HepG2 (cell line): ENCODE data around the gene SND1. TPM values are rescaled to one million over a fixed set of nuclear protein-coding genes. Genes with fewer than 3 reads are reported as not detected.

Source experiments
- ATAC-seq: fragments of 200-7000 bp; cut with Tn5 transposase; 3 replicates; pipeline ENCODE4 v1.9.1; 2020; ENCODE audit warnings: mild to moderate bottlenecking, moderate library complexity
- BruUV-seq: library from RNA; stranded (reverse); fragments of 400-500 nt; replicated peaks from 2 replicates; lab custom pipeline; 2021; lab: Mats Ljungman, UMichigan
- CTCF ChIA-PET: fragments of 300-600 bp; formaldehyde crosslinking; extraction: SDS; loops from one replicate; lab custom pipeline; 2021; ENCODE audit warnings: low total read pairs, inconsistent platforms, low intra/inter-chr PET ratio; lab: Yijun Ruan, JAX
- POLR2A ChIA-PET: fragments of 350-600 bp; sonication (Branson Sonifier 250); formaldehyde crosslinking; loops from one replicate; lab custom pipeline; 2020; ENCODE audit warnings: antibody characterized with exemption, inconsistent platforms; lab: Yijun Ruan, JAX
- DNase-seq: peaks from one replicate; pipeline ENCODE4 v3.0.0-alpha.2; 2015; ENCODE audit warnings: low spot score
- FAIRE-seq: peaks from 3 replicates; lab custom pipeline; 2011; peaks lifted over from hg19 to GRCh38; lab: Jason Lieb, UNC
- H2AFZ ChIP-seq: one replicate; pipeline ENCODE4 v1.6.1; 2011; ENCODE audit warnings: low read length, inconsistent platforms
- H3K27ac ChIP-seq: fragments of 300-600 bp; 3 replicates; pipeline ENCODE4 v1.8.0; 2011; ENCODE audit warnings: mixed run types, mild to moderate bottlenecking, mixed read lengths, low read length, inconsistent platforms; ENCODE audit not compliant: insufficient read depth; ENCODE audit errors: extremely low read length
- H3K27me3 ChIP-seq, 2 experiments: fragments of 200-600 bp in 1 of 2; 2 replicates in 1 of 2; 3 replicates in 1 of 2; pipeline versions ENCODE4 v1.6.0 to v1.8.0; 2011; ENCODE audit warnings: low read length in 2 of 2, mild to moderate bottlenecking in 2 of 2, moderate library complexity in 2 of 2, inconsistent platforms in 1 of 2; ENCODE audit not compliant: insufficient read depth in 2 of 2, control insufficient read depth in 1 of 2
- H3K36me3 ChIP-seq, 2 experiments: fragments of 200-600 bp in 1 of 2; replicated peaks in 1 of 2; 2 replicates in 1 of 2; 3 replicates in 1 of 2; pipeline versions ENCODE4 v1.5.1 to v1.8.0; 2011; ENCODE audit warnings: low read length in 2 of 2, inconsistent platforms in 1 of 2; ENCODE audit not compliant: insufficient read depth in 2 of 2, control insufficient read depth in 1 of 2
- H3K4me1 ChIP-seq: 2 replicates; pipeline ENCODE4 v1.5.1; 2012; ENCODE audit warnings: low read length, inconsistent platforms; ENCODE audit not compliant: insufficient read depth
- H3K4me2 ChIP-seq: 2 replicates; pipeline ENCODE4 v1.6.0; 2011; ENCODE audit warnings: low read depth, low read length, inconsistent platforms
- H3K4me3 ChIP-seq, 3 experiments: fragments of 200-600 bp in 1 of 3; sonication (generic), shearing (Covaris generic) in 1 of 3; replicated peaks in 1 of 3; 2 replicates each; pipeline ENCODE4 v1.5.1; 2011 to 2016; ENCODE audit warnings: low read length in 3 of 3, inconsistent platforms in 2 of 3, low read depth in 2 of 3, mild to moderate bottlenecking in 2 of 3, control low read depth in 1 of 3, mixed read lengths in 1 of 3; ENCODE audit not compliant: insufficient read depth in 1 of 3
- H3K79me2 ChIP-seq: one replicate; pipeline ENCODE4 v1.6.1; 2011; ENCODE audit warnings: low read length, inconsistent platforms; ENCODE audit not compliant: insufficient read depth
- H3K9ac ChIP-seq: 2 replicates; pipeline ENCODE4 v1.6.0; 2011; ENCODE audit warnings: mild to moderate bottlenecking, low read depth, low read length, inconsistent platforms; ENCODE audit not compliant: insufficient read depth
- H3K9me3 ChIP-seq: 2 replicates; pipeline ENCODE4 v1.5.1; 2012; ENCODE audit warnings: mild to moderate bottlenecking, low read length
- H4K20me1 ChIP-seq: 2 replicates; pipeline ENCODE4 v1.6.0; 2011; ENCODE audit warnings: inconsistent platforms, mild to moderate bottlenecking, low read length, moderate library complexity; ENCODE audit not compliant: insufficient read depth
- HOXA5 ChIP-seq: sonication (generic); formaldehyde crosslinking; IDR thresholded peaks from 2 replicates; pipeline ENCODE4 v1.4.0; 2020; ENCODE audit warnings: missing genetic modification reagents
- LCORL ChIP-seq, 2 experiments: fragments of 450-650 bp in 1 of 2; sonication (generic) in 1 of 2; formaldehyde crosslinking in 1 of 2; IDR thresholded peaks; 2 replicates each; pipeline versions ENCODE4 v1.5.0 to v1.6.1; 2017 to 2020; ENCODE audit warnings: antibody characterized with exemption in 1 of 2, missing genetic modification reagents in 1 of 2
- SMAD1 ChIP-seq: sonication (generic); formaldehyde crosslinking; IDR thresholded peaks from 2 replicates; pipeline ENCODE4 v1.4.0; 2020; ENCODE audit warnings: missing genetic modification reagents, low read depth, mild to moderate bottlenecking, borderline replicate concordance
- STAG1 ChIP-seq: sonication (generic); formaldehyde crosslinking; IDR thresholded peaks from 2 replicates; pipeline ENCODE4 v1.4.0; 2020; ENCODE audit warnings: missing genetic modification reagents
- TAF15 ChIP-seq: fragments of 200-400 bp; formaldehyde crosslinking; IDR thresholded peaks from one replicate; pipeline ENCODE4 v1.6.1; 2018; ENCODE audit warnings: mild to moderate bottlenecking, low read depth, low read length; ENCODE audit not compliant: poor library complexity, severe bottlenecking
- ZNF101 ChIP-seq: sonication (generic); formaldehyde crosslinking; IDR thresholded peaks from 2 replicates; pipeline ENCODE4 v1.4.0; 2020; ENCODE audit warnings: mild to moderate bottlenecking, low read depth, missing genetic modification reagents, borderline replicate concordance
- ZNF577 ChIP-seq: sonication (generic); formaldehyde crosslinking; IDR thresholded peaks from 2 replicates; pipeline ENCODE4 v1.4.0; 2020; ENCODE audit warnings: mild to moderate bottlenecking, low read depth, missing genetic modification reagents, borderline replicate concordance
- ZNF816 ChIP-seq: sonication (generic); formaldehyde crosslinking; IDR thresholded peaks from 2 replicates; pipeline ENCODE4 v1.8.0; 2022; ENCODE audit warnings: missing genetic modification reagents, mild to moderate bottlenecking, borderline replicate concordance
- WGBS: methylation state at CpG from one replicate; pipeline ENCODE4 v1.1.6; 2017; ENCODE audit warnings: low lambda C conversion rate; 5-methylcytosine and 5-hydroxymethylcytosine counted together
- in situ Hi-C: cut with HindIII; loops from 2 replicates; pipeline ENCODE4 v1.10.0; 2017; ENCODE audit warnings: low pct_unique_long_range_greater_than_20kb; ENCODE audit not compliant: extremely low pct_ligation_motif_present
- intact Hi-C: fragments of 100-400 bp; cut with micrococcal nuclease; formaldehyde crosslinking; loops from one replicate; pipeline ENCODE4 v1.10.0; 2022; ENCODE audit not compliant: unreplicated experiment
- polyA plus RNA-seq, 8 experiments: library from polyadenylated mRNA; depleted of rRNA in 3 of 8; stranded (reverse) in 7 of 8; unstranded in 1 of 8; fragments of >200 nt; fragmentation: Illumina TruSeq in 4 of 8; extraction: Trizol in 4 of 8; gene quantifications; 2 replicates each; pipeline versions ENCODE4 v1.2.1 to v1.2.3, GENCODE V29; 2011 to 2016; ENCODE audit warnings: low read depth in 4 of 8, missing spikeins in 1 of 8, mixed read lengths in 1 of 8; ENCODE audit not compliant: insufficient read depth in 1 of 8
- total RNA-seq, 5 experiments: library from RNA; depleted of rRNA; stranded (reverse); fragments of >200 nt; fragmentation: Illumina TruSeq; extraction: Trizol; gene quantifications; 2 replicates each; pipeline ENCODE4 v1.2.3, GENCODE V29; 2016; ENCODE audit warnings: low read depth in 1 of 5
- TF ChIP-seq, protein P1 (sequence below): sonication (generic); formaldehyde crosslinking; IDR thresholded peaks from 2 replicates; pipeline ENCODE4 v1.4.0; 2020; ENCODE audit warnings: mild to moderate bottlenecking, missing genetic modification reagents, borderline replicate concordance
- TF ChIP-seq, protein P2 (sequence below): fragments of 450-650 bp; IDR thresholded peaks from 2 replicates; pipeline ENCODE4 v1.6.1; 2017; ENCODE audit warnings: mild to moderate bottlenecking
- TF ChIP-seq, protein P3 (sequence below): sonication (generic); formaldehyde crosslinking; IDR thresholded peaks from 2 replicates; pipeline ENCODE4 v1.4.0; 2020; ENCODE audit warnings: missing genetic modification reagents
- TF ChIP-seq, protein P4 (sequence below): sonication (generic); formaldehyde crosslinking; IDR thresholded peaks from 2 replicates; pipeline ENCODE4 v1.5.0; 2020; ENCODE audit warnings: missing genetic modification reagents
- TF ChIP-seq, protein P5 (sequence below): sonication (generic); formaldehyde crosslinking; IDR thresholded peaks from 2 replicates; pipeline ENCODE4 v1.4.0; 2020; ENCODE audit warnings: missing genetic modification reagents

Gene SND1
- total and polyA plus RNA-seq, 2 of the 13 experiments (the other 11 are each of a cell fraction or from before 2014, with no cell fraction given): 110 to 182 TPM

DNA sequence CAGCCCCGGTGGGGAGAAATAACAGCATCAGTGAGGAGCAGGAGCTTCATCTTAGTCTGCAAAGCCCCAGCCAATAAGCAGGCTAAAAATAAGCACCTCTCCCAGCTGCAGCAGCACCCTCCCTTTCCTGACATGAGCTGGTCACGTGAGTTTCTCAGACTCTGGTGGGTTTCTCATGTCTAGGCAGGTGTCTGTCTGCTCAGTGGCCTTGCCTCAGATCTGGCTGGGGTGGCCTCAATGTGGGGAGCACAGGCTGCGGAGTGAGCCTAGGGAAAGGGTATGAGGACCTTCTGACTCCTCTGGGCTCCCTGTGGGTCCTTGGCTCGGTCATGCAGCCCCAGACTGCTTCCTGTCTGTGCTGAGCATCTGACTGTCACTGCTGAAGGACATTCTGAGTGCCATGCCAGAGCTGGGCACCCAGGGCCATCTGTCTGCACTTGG, 460.8 kb downstream of the SND1 start:
- DNase-seq: no peak
- Histone ChIP-seq H3K27me3 (peaks cover 7 to 70% of the 10 kb centered on the region in 2 experiments), H3K9ac (no peak overlapping the region), H3K36me3 (no peaks in the 10 kb centered on the region), H3K79me2 (no peaks in the 10 kb centered on the region), H3K27ac (no peak overlapping the region), H3K9me3 (no peaks in the 10 kb centered on the region), H3K4me2 (no peak overlapping the region), H3K4me1 (peaks cover 10% of the 10 kb centered on the region), H4K20me1 (no peaks in the 10 kb centered on the region), H2AFZ (no peak overlapping the region), H3K4me3 (no peak overlapping the region)
- intact Hi-C loops (no loop called here), in situ Hi-C loops (no loop called here)
- BruUV-seq: no TSS peak
- ChIA-PET POLR2A (no interaction called here), CTCF (no interaction called here)
- WGBS: 25% methylated on average over 4 of the region's 4 CpGs
- FAIRE-seq: no peak
- ATAC-seq: no peak
- no peak for TF ChIP-seq LCORL (IDR thresholded peaks at IDR 0.05)
- TF ChIP-seq LCORL (CRISPR knock-in tag; IDR thresholded peaks at IDR 0.05): no peak
- TF ChIP-seq STAG1: no peak
- TF ChIP-seq, protein P1, sequence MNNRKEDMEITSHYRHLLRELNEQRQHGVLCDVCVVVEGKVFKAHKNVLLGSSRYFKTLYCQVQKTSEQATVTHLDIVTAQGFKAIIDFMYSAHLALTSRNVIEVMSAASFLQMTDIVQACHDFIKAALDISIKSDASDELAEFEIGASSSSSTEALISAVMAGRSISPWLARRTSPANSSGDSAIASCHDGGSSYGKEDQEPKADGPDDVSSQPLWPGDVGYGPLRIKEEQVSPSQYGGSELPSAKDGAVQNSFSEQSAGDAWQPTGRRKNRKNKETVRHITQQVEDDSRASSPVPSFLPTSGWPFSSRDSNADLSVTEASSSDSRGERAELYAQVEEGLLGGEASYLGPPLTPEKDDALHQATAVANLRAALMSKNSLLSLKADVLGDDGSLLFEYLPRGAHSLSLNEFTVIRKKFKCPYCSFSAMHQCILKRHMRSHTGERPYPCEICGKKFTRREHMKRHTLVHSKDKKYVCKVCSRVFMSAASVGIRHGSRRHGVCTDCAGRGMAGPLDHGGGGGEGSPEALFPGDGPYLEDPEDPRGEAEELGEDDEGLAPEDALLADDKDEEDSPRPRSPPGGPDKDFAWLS: no peak
- TF ChIP-seq ZNF101 (CRISPR knock-in tag): no peak
- no peak for TF ChIP-seq ZNF577 (CRISPR knock-in tag)
- TF ChIP-seq, protein P2, sequence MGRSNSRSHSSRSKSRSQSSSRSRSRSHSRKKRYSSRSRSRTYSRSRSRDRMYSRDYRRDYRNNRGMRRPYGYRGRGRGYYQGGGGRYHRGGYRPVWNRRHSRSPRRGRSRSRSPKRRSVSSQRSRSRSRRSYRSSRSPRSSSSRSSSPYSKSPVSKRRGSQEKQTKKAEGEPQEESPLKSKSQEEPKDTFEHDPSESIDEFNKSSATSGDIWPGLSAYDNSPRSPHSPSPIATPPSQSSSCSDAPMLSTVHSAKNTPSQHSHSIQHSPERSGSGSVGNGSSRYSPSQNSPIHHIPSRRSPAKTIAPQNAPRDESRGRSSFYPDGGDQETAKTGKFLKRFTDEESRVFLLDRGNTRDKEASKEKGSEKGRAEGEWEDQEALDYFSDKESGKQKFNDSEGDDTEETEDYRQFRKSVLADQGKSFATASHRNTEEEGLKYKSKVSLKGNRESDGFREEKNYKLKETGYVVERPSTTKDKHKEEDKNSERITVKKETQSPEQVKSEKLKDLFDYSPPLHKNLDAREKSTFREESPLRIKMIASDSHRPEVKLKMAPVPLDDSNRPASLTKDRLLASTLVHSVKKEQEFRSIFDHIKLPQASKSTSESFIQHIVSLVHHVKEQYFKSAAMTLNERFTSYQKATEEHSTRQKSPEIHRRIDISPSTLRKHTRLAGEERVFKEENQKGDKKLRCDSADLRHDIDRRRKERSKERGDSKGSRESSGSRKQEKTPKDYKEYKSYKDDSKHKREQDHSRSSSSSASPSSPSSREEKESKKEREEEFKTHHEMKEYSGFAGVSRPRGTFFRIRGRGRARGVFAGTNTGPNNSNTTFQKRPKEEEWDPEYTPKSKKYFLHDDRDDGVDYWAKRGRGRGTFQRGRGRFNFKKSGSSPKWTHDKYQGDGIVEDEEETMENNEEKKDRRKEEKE: no peak
- TF ChIP-seq, protein P3, sequence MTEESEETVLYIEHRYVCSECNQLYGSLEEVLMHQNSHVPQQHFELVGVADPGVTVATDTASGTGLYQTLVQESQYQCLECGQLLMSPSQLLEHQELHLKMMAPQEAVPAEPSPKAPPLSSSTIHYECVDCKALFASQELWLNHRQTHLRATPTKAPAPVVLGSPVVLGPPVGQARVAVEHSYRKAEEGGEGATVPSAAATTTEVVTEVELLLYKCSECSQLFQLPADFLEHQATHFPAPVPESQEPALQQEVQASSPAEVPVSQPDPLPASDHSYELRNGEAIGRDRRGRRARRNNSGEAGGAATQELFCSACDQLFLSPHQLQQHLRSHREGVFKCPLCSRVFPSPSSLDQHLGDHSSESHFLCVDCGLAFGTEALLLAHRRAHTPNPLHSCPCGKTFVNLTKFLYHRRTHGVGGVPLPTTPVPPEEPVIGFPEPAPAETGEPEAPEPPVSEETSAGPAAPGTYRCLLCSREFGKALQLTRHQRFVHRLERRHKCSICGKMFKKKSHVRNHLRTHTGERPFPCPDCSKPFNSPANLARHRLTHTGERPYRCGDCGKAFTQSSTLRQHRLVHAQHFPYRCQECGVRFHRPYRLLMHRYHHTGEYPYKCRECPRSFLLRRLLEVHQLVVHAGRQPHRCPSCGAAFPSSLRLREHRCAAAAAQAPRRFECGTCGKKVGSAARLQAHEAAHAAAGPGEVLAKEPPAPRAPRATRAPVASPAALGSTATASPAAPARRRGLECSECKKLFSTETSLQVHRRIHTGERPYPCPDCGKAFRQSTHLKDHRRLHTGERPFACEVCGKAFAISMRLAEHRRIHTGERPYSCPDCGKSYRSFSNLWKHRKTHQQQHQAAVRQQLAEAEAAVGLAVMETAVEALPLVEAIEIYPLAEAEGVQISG: no peak
- no peak for TF ChIP-seq TAF15
- TF ChIP-seq ZNF816 (CRISPR knock-in tag): no peak
- TF ChIP-seq SMAD1: no peak
- TF ChIP-seq, protein P4, sequence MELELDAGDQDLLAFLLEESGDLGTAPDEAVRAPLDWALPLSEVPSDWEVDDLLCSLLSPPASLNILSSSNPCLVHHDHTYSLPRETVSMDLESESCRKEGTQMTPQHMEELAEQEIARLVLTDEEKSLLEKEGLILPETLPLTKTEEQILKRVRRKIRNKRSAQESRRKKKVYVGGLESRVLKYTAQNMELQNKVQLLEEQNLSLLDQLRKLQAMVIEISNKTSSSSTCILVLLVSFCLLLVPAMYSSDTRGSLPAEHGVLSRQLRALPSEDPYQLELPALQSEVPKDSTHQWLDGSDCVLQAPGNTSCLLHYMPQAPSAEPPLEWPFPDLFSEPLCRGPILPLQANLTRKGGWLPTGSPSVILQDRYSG (CRISPR knock-in tag): no peak
- TF ChIP-seq HOXA5: no peak
- TF ChIP-seq, protein P5, sequence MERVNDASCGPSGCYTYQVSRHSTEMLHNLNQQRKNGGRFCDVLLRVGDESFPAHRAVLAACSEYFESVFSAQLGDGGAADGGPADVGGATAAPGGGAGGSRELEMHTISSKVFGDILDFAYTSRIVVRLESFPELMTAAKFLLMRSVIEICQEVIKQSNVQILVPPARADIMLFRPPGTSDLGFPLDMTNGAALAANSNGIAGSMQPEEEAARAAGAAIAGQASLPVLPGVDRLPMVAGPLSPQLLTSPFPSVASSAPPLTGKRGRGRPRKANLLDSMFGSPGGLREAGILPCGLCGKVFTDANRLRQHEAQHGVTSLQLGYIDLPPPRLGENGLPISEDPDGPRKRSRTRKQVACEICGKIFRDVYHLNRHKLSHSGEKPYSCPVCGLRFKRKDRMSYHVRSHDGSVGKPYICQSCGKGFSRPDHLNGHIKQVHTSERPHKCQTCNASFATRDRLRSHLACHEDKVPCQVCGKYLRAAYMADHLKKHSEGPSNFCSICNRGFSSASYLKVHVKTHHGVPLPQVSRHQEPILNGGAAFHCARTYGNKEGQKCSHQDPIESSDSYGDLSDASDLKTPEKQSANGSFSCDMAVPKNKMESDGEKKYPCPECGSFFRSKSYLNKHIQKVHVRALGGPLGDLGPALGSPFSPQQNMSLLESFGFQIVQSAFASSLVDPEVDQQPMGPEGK (CRISPR knock-in tag): no peak
